Measurements from ENCODE around the gene KLK14.
A peak's percentile ranks its signal among the peaks of the same experiment; 100 is the strongest.

KLK14 gene

GRCh38 chr19:51082611-51083010, at the start of gene KLK14:
Gene KLK14 (minus strand): TSS chr19:51082887. CDS start chr19:51082614, 273 bp downstream.
- DNase-seq: no peak

GRCh38 chr19:51131780-51132680, 49.3 kb upstream of the KLK14 start:
- DNase-seq: no peak

- DNase-seq: no peak
Measured at GRCh38 chr19:51129716-51130115, 47.0 kb upstream of the KLK14 start.

DNA sequence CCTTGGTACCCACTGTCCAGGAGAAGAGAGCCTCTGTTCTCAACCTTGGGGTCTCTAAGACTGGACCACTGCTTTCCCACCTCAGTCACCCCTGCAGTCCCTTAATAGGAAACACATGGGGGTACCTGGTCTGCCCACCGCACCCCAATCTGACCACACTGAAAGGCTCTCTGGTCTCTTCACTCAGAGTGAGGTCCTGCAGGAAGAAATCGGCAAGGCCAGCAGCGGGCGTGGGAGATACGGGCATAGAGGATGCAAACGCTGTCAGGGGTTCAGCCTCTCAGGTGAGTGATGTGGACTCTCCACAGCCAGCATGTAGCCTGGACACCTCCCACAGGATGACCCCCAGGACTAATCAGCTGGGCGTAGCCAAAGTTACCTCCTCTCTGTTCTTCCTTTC, 45.5 kb upstream of the KLK14 start:
- no peak for DNase-seq

GRCh38 chr19:51127755-51128154, 45.1 kb upstream of the KLK14 start:
- DNase-seq: peak; percentile 34

- DNase-seq: no peak
Measured at GRCh38 chr19:51127032-51127431, 44.3 kb upstream of the KLK14 start.

DNA sequence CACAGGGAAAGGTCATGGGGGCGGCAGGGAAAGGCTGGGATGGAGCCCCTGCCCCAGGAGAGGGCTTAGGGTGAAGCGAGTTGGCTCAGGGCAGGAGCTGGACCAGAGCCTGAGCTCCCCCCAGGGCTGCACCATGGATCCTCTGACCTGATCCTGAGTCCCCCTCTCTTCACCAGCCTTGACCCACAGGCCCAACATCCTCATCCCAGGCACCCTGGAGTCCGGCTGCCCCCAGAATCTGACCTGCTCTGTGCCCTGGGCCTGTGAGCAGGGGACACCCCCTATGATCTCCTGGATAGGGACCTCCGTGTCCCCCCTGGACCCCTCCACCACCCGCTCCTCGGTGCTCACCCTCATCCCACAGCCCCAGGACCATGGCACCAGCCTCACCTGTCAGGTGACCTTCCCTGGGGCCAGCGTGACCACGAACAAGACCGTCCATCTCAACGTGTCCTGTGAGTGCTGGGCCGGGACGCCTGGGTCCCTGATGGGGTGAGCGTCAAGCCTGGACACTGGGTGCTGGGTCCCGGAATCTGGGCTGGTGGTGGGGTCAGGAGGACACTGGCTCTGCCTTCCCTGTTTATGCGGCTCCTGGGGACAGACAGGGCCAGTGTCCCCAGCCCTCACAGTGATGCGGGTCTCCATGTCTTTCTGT, 42.9 kb upstream of the KLK14 start:
- DNase-seq: no peak

DNA sequence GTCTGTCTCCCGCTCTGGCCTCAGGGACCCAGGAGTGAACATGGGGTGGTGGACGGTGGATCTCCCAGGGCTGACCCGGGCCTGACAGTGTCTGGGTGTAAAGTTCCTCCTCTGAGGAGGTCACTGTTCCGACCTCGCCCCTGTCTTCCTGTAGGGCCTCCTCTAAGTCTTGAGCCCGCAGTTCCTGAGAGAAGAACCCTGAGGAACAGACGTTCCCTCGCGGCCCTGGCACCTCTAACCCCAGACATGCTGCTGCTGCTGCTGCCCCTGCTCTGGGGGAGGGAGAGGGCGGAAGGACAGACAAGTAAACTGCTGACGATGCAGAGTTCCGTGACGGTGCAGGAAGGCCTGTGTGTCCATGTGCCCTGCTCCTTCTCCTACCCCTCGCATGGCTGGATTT, 42.0 kb upstream of the KLK14 start, which contains the start of gene SIGLEC9:
TSS of gene SIGLEC9 (plus strand) at position 178 of the 400 bp plus-strand sequence. CDS start at position 247, 69 bp downstream.
- DNase-seq: no peak

GRCh38 chr19:51124216-51124615, 41.5 kb upstream of the KLK14 start:
- DNase-seq: no peak

GRCh38 chr19:51123802-51124201, 41.1 kb upstream of the KLK14 start:
- DNase-seq: no peak

DNA sequence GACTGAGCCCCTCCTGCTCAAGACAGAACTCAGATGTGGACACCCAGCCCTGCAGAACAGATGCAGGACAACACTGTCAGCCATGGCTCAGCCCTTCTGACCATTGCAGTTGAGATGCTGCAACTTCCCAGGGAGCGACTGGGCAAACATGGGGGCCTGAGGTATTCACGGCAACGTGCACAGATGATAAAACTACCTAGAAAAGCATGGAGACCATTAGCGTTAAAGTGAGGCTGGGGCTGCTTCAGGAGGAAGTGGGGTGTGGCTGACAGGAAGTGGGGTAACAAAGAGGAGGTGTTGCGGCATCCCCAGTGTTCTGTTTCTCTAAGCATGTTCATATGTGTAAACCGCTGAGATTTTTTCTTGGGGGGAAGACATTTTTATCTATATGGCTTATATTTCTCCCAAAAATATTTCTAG, 40.7 kb upstream of the KLK14 start:
- peak; percentile 42 for DNase-seq

GRCh38 chr19:51122112-51122981, 39.7 kb upstream of the KLK14 start:
- no peak for DNase-seq

DNA sequence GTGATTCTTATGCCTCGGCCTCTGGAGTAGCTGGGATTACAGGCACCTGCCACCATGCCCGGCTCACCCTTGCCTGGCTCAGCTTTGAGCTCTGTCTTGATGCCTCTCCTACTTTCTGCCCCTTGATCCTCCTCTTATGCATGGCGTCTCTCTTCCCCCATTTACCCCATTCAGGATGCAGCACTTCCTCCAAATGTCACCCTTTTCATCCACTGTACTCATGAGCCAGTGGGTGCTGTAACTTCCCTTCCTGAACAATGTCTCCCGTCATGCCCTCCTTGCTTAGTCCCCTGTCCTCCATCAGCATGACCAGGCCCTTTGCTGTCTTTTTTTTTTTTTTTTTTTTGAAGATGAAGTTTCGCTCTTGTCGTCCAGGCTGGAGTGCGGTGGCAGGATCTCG, 38.6 kb upstream of the KLK14 start:
- DNase-seq: no peak

DNA sequence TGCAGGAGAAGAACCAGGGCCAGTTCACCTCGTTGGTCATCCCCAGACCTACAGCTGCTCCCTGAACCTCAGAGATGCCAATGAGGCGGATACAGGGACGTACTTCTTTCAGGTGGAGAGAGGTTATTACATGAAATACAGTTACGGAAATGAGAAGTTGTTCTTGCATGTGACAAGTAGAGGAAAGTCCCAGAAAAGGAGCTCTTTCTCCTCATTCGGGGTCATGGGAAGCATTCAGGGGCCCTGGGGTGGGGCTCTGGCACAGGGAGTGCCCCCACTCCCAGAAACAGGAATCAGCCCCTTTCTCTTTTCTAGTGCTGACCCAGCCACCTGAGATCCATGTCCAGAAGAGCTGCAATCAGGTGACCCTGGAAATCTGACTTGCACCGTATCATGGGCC, 37.5 kb upstream of the KLK14 start:
- no peak for DNase-seq

DNA sequence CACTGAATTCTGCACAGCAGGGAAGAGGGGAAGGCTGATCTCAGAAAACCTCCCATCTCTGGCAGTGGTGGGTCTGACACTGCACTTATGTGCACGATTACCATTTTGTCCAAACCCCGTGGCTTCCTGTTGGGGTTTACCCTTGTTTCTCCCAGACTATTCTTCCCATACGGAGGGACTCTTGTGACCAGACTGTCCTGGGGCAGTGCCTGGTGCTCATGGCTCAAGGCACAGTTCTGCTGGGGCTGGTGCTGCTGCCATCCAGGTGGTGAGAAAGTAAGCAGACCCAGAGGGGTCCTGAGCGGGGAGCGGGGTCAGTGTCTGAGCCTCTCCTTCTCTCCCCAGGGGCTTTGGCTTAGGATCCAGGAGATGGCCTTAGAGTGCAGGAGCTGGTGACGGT, 36.9 kb upstream of the KLK14 start:
- no peak for DNase-seq

DNA sequence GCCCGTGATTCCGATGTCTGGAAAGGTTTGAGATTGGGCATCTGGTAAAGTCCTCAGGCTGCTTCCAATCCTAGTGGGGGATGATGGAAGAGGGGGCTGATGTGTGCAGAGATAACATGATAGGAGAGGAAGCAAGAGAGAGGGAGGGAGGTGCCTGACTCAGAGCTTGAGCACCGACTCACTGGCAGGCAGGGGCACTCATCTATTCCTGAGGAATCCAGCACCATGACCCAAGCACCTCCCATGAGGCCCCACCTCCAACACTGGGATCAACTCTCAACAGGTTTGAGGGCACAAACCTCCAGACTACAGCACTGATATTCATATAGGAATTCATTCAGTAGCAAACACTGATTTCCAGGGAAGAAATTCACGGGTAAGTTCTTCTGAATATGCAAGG, 36.4 kb upstream of the KLK14 start:
- DNase-seq: no peak

GRCh38 chr19:51116736-51117286, 34.1 kb upstream of the KLK14 start:
- DNase-seq: no peak

GRCh38 chr19:51114087-51114729, 31.5 kb upstream of the KLK14 start:
- DNase-seq: no peak

- no peak for DNase-seq
Measured at GRCh38 chr19:51111606-51112005, 28.9 kb upstream of the KLK14 start.

DNA sequence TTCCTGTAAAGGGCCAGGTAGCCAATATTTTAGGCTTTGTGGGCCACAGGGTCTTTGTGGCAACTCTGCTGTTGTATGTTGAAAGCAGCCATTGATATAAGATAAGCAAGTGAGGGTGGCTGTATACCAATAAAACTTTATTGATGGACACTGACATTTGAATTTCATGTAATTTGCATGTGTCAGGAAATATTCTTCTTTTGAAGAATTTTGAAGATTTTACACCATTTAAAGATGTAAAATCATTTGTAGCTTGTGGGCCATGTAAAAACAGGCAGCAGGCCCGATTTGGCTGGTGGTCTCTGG, 27.9 kb upstream of the KLK14 start:
- DNase-seq: no peak

- no peak for DNase-seq
Measured at GRCh38 chr19:51108805-51109146, 26.1 kb upstream of the KLK14 start.

GRCh38 chr19:51108066-51108804, 25.5 kb upstream of the KLK14 start, which contains the start of gene CTU1:
Gene CTU1 (minus strand): TSS chr19:51108409. CDS start chr19:51104569, 3,840 bp downstream.
- DNase-seq: peak; percentile 97
